ENCODE results near the gene OGFOD2.
A peak's percentile ranks its signal among the peaks of the same experiment; 100 is the strongest.
"Not testable (repeated sequence)": the region's sequence is repeated elsewhere in the genome, so short reads cannot be mapped to it uniquely, and the experiment has no call there.

OGFOD2 gene

GRCh38 chr12:122974892-122975789 lies at the start of gene OGFOD2:
Gene OGFOD2, plus strand, starts transcription at chr12:122975244. Its CDS starts 8 bp downstream, at chr12:122975252.
- DNase-seq: peak; percentile 100

- DNase-seq: no peak
These were observed 47.2 kb upstream of the OGFOD2 start for GRCh38 chr12:122927756-122928403.

- DNase-seq: no peak
These were observed 46.5 kb upstream of the OGFOD2 start for GRCh38 chr12:122928404-122929147.

- no peak for DNase-seq
These were observed 45.9 kb upstream of the OGFOD2 start for GRCh38 chr12:122929148-122929538.

GRCh38 chr12:122929812-122930211 lies 45.2 kb upstream of the OGFOD2 start:
- DNase-seq: no peak

GRCh38 chr12:122932207-122932606 lies 42.8 kb upstream of the OGFOD2 start:
- no peak for DNase-seq

GRCh38 chr12:122934722-122935121 lies 40.3 kb upstream of the OGFOD2 start:
- DNase-seq: no peak

- DNase-seq: no peak
These were observed 39.7 kb upstream of the OGFOD2 start for GRCh38 chr12:122935318-122935717.

- no peak for DNase-seq
These were observed 37.4 kb upstream of the OGFOD2 start for GRCh38 chr12:122937622-122938091.

- DNase-seq: no peak
These were observed 35.9 kb upstream of the OGFOD2 start for GRCh38 chr12:122939125-122939524.

GRCh38 chr12:122941351-122941750 lies 33.7 kb upstream of the OGFOD2 start:
- DNase-seq: not testable (repeated sequence)

GRCh38 chr12:122942637-122943036 lies 32.4 kb upstream of the OGFOD2 start:
- DNase-seq: no peak

GRCh38 chr12:122943196-122943595 lies 31.8 kb upstream of the OGFOD2 start:
- DNase-seq: no peak

- DNase-seq: peak; percentile 100
These were observed 30.1 kb upstream of the OGFOD2 start for GRCh38 chr12:122944605-122945592.

- DNase-seq: peak; percentile 100
These were observed 28.2 kb upstream of the OGFOD2 start for GRCh38 chr12:122946690-122947341.

- no peak for DNase-seq
These were observed 27.7 kb upstream of the OGFOD2 start for GRCh38 chr12:122947352-122947792.

- DNase-seq: no peak
These were observed 26.4 kb upstream of the OGFOD2 start for GRCh38 chr12:122948605-122949004.

GRCh38 chr12:122949405-122949804 lies 25.6 kb upstream of the OGFOD2 start:
- no peak for DNase-seq

GRCh38 chr12:122949816-122950675 lies 25.0 kb upstream of the OGFOD2 start:
- DNase-seq: no peak

- peak; percentile 80 for DNase-seq
These were observed 23.6 kb upstream of the OGFOD2 start for GRCh38 chr12:122951406-122951805.

Data from T1000 (cell line).